ENCODE measurements around the gene MINAR1.

The MINAR1 gene

DNA sequence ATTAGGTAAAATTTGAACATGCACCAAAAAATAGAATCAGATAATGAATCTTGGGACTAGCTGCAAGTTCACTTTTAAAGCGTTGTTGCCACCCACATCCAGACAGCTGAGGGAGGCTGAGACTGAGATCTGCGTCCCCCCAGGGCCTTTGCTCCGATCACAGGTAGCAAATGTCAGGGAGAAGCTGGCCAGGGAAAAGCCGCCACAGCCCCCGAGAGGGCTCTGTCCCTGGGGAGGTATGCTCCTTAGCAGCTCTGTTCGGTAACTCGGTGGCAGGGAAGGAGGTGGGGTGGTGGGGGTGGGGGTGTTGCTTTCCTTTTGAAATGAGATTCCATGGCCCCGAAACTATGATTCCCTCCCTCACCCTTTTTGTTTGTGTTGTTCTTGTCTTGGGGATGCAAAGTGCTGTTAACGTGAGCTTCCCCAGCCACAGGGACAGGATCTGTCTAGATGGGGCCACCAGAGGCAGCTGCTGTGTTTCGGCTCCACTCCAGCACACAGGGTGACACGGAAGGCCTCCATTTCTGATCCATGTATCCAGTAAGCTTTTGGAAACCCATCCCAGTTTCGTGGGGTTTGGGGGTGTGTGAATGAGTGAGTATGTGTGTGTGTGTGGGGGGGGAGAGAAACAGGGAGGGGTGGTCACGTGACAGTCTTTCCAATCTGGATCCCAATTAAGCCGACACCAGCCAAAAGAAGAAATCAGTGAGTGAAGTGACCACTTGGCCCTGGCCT is 1.1 kb upstream of the MINAR1 start:
- DNase-seq (ENCODE audit: low read depth), result no peak

GRCh38 chr15:79432345-79433275 is 474 bp downstream of the MINAR1 start:
- DNase-seq (ENCODE audit: low read depth), result peak; percentile 4

DNA sequence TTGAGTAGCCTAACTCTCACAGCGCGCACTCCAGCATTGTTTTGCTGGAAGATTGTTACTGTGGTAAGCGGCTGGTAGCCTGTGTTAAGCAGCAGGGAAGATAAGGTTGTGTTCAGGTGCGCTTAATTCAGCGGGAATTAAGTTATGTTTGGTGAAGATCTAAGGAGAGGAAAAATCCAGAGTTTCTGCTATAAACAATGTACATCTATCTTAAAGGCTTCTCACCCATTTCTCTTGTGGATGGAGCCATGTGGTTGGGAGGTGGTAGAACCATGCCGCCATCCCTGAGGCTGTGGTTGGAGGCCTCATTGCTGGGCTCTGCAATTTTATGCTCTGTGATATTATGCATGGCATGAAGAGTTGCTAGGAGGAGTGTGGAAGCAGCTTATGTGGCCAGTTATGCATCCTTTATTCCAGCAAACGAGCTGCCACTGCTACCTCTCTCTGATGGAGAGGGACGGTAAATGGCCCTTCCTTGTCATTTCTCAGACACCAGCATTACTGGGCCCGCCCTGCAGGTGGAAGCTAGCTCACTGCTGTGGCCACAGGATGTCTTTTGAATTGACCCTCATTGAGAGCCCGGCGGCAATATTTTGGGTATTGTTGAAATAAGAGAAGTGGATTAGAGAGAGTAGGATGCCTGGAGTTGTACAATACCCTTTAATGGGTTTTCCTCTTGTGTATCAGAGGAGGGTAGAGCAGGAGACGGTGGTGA is 1.3 kb downstream of the MINAR1 start:
- no peak for DNase-seq (ENCODE audit: low read depth)

DNA sequence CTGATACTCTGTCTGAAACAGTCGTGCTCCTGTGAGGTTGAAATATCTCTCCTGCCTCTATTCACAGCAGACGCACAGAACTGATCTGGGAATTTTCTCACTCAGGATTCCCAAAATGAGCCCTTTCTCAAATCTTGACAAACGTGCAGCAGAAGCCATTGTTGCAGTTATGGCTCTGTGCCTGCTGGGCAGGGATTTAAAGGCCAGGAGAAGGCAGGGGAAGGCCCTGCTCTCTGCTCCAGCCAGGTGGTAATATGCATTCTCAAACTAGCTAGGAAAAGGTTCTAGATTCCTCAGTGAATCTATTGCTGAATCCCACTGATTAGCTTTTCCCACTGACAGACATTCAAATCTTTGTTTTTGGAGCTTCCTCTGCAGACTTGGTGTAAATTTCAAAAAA is 2.2 kb downstream of the MINAR1 start:
- no peak for DNase-seq (ENCODE audit: low read depth)

DNA sequence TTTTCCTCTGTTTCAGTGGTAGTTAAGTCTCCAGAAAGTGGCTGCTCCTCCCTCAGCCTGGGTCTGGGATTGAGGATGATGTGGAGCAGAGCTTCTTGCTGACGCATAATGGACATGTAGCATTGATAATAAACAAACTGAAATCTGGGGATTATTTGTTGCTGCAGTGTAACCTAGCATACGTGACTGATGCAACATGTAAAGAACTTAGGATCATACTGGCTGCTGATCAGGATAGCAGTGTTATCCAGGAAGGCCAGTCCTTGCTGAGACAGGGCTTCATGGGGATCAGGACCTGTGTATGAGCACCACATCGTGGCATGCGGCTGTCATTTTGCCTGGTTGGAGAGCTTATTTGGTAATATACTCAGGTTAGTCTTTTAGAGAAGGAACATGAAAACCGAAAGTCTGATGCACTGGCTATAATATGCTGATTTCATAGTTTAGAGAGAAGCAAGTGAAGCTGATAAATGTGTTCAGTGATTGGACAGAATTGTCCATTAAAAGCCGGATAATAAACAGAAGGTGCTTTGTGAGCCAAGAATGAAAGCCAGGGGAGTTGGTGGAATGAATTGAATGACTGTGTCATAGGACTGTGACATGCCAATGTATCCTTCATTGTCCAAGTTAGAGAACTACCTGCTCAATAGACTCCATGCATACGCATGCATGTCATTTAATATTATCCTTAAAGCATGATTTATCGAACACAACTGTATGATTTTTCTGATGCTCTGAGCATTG is 4.1 kb downstream of the MINAR1 start:
- DNase-seq (ENCODE audit: low read depth), result no peak

- DNase-seq (ENCODE audit: low read depth), result no peak
Measured at GRCh38 chr15:79437275-79438000, 5.3 kb downstream of the MINAR1 start.

DNA sequence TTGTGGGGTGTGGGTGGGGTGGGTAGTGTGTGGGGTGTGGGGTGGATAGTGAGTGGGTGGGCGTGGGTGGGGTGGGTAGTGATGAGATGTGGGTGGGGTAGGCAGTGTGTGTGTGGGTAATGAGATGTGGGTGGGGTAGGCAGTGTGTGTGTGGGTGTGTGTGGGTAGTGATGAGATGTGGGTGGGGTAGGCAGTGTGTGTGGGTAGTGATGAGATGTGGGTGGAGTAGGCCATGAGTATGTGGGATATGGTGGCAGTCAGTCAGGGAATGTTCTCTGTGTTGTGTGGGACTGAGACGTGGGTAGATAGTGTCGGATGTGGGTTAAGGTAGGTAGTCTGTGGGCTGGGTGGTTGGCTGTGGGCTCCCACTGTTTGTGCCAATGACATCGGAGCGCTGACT is 7.1 kb downstream of the MINAR1 start:
- no peak for DNase-seq (ENCODE audit: low read depth)

- no peak for DNase-seq (ENCODE audit: low read depth)
Measured at GRCh38 chr15:79440355-79440908, 8.3 kb downstream of the MINAR1 start.

DNA sequence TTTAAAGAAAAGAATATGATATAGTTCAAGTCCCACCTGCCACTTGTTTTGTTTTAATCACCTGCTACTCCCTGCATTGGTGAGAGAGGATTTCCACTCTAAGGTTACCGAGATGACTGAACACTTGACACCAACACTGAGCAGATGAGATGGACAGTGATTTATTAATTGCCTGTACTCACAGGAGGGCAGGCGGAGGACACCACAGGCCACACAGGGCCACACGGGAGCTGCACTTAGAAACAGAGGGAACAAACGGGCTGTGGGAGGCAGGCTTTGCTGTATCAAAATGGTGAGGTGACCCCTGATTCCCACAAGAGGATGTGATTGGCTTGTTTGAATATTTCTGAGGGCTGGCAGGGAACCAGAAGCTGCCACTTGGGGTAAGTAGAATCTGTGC is 10.8 kb downstream of the MINAR1 start:
- DNase-seq (ENCODE audit: low read depth), result no peak

- DNase-seq (ENCODE audit: low read depth), result no peak
Measured at GRCh38 chr15:79447060-79447459, 14.9 kb downstream of the MINAR1 start.

GRCh38 chr15:79450648-79451047 is 18.5 kb downstream of the MINAR1 start:
- DNase-seq (ENCODE audit: low read depth), result no peak

GRCh38 chr15:79451361-79451999 is 19.3 kb downstream of the MINAR1 start:
- no peak for DNase-seq (ENCODE audit: low read depth)

- DNase-seq (ENCODE audit: low read depth), result no peak
Measured at GRCh38 chr15:79452244-79453051, 20.3 kb downstream of the MINAR1 start.

DNA sequence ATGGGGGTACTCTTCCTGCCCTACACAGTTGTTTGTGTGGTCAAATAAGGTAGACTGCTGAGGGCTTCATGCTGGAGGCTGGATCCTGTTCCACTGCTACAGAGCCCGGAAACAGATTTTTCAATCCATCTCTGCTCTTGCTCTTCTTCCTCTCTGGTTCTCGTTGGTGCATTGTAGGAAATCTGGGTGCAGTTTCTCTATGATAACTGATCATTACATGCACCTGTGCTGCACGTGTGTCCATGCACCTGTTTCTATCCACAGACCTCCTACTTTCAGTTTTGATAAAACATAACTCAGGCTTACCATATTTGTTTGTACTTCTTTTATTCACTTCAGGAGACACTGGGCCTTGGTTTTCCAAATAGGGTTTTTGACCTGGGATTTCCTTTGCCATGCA is 21.3 kb downstream of the MINAR1 start:
- no peak for DNase-seq (ENCODE audit: low read depth)

- DNase-seq (ENCODE audit: low read depth), result no peak
Measured at GRCh38 chr15:79454063-79454462, 21.9 kb downstream of the MINAR1 start.

- DNase-seq (ENCODE audit: low read depth), result no peak
Measured at GRCh38 chr15:79455361-79455760, 23.2 kb downstream of the MINAR1 start.

DNA sequence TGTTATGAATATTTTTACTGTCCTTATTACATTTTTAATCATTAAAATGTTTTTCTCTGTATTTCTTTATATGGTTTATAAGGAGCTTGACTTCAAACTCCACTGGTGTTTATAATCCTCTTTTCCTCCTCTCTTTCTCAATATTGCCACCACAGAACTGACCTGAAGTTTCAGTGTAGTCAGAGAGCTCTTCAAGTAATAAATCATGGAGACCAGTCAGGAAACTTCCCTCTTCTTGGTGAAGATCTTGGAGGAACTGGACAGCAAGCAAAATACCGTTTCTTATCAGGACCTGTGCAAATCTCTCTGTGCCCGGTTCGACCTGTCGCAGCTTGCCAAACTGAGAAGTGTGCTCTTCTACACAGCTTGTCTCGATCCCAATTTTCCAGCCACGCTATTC is 23.8 kb downstream of the MINAR1 start:
- no peak for DNase-seq (ENCODE audit: low read depth)

DNA sequence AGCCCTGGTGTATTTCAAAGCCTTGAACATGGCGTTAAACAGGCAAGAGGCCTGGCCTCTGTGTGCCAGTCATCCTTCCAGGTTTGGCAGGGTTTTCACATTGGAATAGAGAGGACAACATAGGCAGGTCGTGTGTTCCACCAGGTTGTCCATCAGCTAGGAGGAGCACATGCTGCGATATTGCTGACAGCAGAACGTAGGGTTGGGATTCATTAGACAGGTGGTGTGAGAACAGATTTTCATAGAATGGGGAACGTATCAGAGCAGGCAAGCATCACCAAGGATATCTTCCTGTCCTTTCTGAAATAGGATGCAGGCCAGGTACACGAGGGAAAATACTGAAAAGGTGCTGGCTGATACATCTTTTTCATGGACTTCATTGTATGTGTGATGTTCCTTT is 26.4 kb downstream of the MINAR1 start:
- no peak for DNase-seq (ENCODE audit: low read depth)

GRCh38 chr15:79459666-79460065 is 27.5 kb downstream of the MINAR1 start:
- DNase-seq (ENCODE audit: low read depth), result no peak

Measured in activated T-cell treated with anti-CD3 and anti-CD28 coated beads for 48 hours (primary cell).